ENCODE measurements around the gene ARID3B.

ARID3B gene

DNA sequence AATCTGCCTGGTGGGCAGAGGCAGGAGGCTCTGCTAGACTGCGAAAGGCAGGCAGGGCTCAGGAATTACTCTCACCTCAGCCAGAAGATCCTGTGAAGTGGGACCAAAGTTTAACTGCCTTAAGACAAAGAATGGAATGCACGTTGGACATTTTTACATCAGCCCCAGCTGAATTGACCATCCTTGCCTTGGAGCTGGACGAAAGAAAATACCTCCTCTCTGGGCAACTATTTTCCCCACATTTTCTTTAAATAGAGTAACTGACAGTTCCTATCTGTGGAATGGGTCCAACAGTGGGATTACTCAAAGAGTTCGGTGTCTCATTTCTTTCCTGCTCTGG is 28.7 kb downstream of the ARID3B start:
- DNase-seq (ENCODE audit: extremely low read depth, low read depth): no peak

GRCh38 chr15:74571191-74571590 is 30.2 kb downstream of the ARID3B start:
- no peak for TF ChIP-seq CTCF (IDR thresholded peaks at IDR 0.05; ENCODE audit: low read depth, low read length)
- no peak for DNase-seq (ENCODE audit: extremely low read depth, low read depth)

More for the DNA sequence above, 28.7 kb downstream of the ARID3B start:
- TF ChIP-seq CTCF (IDR thresholded peaks at IDR 0.05; ENCODE audit: low read depth, low read length): no peak

DNA sequence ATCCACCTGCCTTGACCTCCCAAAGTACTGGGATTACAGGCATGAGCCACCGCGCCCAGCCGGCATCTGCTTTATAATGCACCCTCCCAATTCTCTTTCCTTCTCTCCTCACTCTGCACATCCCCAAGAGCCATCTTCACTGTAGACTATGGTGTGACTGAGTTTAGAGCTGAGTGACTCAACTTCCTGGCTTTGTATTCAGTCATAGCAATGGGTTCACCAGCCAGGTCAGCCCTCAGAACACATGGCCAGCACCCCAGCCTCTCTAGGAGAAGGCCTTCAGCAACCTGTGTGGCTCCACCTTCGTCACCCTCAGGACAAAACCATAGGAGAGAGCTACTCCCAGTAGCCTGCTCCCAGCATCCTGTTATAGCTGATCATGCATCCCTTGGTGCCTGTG is 33.0 kb downstream of the ARID3B start:
- TF ChIP-seq CTCF (IDR thresholded peaks at IDR 0.05; ENCODE audit: low read depth, low read length): no peak
- no peak for DNase-seq (ENCODE audit: extremely low read depth, low read depth)

- TF ChIP-seq CTCF (IDR thresholded peaks at IDR 0.05; ENCODE audit: low read depth, low read length): no peak
- no peak for DNase-seq (ENCODE audit: extremely low read depth, low read depth)
Observed at GRCh38 chr15:74578496-74578994, 37.5 kb downstream of the ARID3B start.

- TF ChIP-seq CTCF (IDR thresholded peaks at IDR 0.05; ENCODE audit: low read depth, low read length): no peak
- DNase-seq (ENCODE audit: extremely low read depth, low read depth): no peak
Observed at GRCh38 chr15:74579001-74579400, 38.0 kb downstream of the ARID3B start.

DNA sequence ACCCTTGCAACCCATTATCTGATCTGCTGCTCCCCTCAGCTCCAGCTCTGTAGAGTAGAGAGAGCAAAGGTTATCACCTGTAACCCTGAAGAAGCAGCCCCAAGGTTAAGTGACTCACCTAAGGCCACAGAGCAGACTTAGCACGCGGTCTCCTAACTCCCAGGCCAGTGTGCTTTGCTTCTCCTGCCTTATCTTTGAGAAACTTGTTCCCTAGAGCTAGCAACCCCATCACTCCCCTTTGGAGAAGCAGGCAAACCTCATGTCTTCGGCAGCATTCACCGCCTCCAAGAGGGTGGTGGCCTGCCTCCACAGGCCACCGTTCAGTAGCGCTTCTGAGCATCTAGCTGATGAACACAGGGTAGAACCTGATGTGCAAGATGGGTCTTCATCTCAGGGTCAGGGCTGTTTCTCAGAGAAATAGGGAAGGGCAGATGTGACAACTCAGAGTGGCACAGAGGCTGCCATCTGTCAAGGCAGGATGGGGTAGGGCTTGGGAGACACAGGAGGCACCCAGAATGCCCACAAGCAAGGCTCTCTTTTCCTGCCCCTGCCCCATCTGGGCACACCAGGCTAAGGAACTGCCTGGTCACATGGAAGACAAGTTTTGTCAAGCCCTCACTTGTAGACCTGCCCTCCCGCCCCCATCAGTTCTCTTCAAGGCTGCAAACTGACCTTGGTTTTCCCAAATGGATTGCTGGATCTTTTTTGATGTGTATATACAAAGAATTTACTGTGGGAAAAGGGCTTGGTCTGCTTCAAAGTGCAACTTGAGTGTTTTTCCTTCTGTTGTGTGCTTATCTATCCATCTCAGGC is 39.7 kb downstream of the ARID3B start:
- DNase-seq (ENCODE audit: extremely low read depth, low read depth): no peak
- TF ChIP-seq CTCF (IDR thresholded peaks at IDR 0.05; ENCODE audit: low read depth, low read length): no peak

DNA sequence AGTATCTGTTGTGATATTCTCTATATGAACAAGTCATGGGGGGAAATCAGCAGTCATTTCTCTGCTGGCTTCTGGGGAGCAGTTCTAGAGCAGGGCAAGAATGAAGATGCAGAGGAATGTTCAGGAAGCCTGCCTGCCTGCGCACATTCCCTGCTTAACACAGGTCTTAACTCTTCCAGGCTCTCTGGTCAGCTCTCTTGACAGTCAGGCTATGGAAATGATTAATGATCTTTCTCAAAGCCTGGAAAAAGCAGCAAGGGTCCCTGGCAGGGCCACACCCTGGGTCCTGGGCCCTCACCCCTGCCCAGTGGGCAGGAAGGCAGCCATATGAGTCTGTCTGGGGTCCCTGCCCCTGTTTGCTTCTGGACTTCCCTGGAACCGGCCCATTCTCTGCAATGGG is 43.2 kb downstream of the ARID3B start:
- no peak for TF ChIP-seq CTCF (IDR thresholded peaks at IDR 0.05; ENCODE audit: low read depth, low read length)
- DNase-seq (ENCODE audit: extremely low read depth, low read depth): no peak
